Daoy (cell line): ENCODE measurements around the gene HYLS1. TPM values are rescaled to one million over a fixed set of nuclear protein-coding genes. Genes with fewer than 3 reads are reported as not detected.

Experiments
- DNase-seq: peaks from one replicate; pipeline ENCODE4 v3.0.0-alpha.2; 2015; ENCODE audit warnings: low read depth
- total RNA-seq: library from RNA; depleted of rRNA; stranded (reverse); fragments of >200 nt; shearing (Covaris generic); gene quantifications from 2 replicates; pipeline ENCODE4 v1.2.3, GENCODE V29; 2014; rRNA removed

HYLS1 gene
- total RNA-seq, 1 experiment from 2014 or later, result 5.1 TPM

GRCh38 chr11:125948278-125949051 is 61.0 kb downstream of the HYLS1 start:
- no peak for DNase-seq

DNA sequence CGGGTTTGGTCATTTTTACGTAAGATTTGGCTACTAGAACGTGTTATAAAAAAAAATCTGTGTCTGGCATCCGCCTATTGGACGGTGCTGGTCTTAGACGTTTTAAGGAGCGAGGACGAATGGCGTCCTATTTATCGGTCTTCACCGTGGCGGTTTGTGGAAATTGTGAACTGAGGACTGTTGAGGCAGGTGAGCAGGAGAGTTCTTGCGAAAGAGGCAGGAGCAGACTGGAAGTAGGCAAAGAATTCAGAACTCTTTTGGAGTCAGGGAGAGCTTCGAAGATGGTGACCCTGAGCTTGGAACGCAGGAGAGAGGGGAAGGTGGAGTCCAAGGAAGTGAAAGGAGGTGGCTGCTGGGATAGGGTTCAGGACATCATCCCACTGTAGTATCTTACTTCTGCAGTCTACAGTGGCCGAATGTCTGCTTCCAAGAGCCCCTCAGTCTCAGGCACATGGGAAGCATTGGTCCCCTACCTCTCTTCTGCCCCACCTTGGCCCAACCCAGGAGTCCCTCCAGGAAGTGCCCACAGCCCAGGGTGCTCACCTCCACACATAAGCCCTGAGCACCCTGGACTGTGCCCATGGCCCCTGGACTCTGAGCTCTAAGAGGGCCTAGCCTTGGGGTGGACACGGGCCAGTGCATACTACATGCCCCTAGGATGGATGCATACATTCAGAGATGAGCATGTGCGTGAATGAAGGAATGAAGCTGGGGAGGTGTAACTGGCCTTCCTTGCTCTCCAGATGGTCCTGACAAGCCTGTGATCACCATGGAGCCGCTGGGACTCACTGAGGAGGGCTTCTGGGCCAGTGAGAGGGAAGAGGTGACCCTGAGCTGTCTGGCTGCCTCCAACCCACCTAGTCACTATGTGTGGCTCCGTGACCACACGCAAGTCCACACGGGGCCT is 62.1 kb downstream of the HYLS1 start:
- no peak for DNase-seq

DNA sequence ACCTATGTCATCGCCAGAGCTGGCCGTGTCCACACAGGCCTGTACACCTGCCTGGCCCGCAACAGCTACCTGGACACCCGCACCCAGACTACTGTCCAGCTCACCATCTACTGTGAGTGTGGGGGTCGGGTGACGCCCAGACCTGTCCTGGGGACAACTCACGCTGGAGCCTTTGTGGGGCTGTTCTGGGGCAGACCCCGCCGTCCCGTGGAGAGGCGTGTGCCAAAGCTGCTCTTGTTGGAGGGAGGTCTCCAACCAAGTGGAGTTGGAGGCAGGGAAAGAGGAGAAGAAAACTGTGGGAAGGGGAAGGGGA is 62.7 kb downstream of the HYLS1 start:
- no peak for DNase-seq

Other genes starting within 250 kb of the HYLS1 start
- 1.4 TPM in 1 of 2 replicates, not detected in the other for gene ACRV1, start 206.8 kb upstream of the HYLS1 start, total RNA-seq
- not detected in 2 replicates for gene PATE1, start 141.4 kb upstream of the HYLS1 start, total RNA-seq
- gene PATE2, start 108.8 kb upstream of the HYLS1 start, total RNA-seq, result 0.29 TPM in 1 of 2 replicates, not detected in the other
- not detected in 2 replicates for gene PATE3, start 99.5 kb upstream of the HYLS1 start, total RNA-seq
- not detected in 2 replicates for gene PATE4, start 54.4 kb upstream of the HYLS1 start, total RNA-seq
- 20.2 and 24.0 TPM in 2 replicates for gene PUS3, start 15.5 kb downstream of the HYLS1 start, total RNA-seq
- gene DDX25, start 16.8 kb downstream of the HYLS1 start, total RNA-seq, result 0.74 and 2.3 TPM in 2 replicates
- gene VSIG10L2, start 58.4 kb downstream of the HYLS1 start, total RNA-seq, result not detected in 2 replicates
- 2.1 and 2.8 TPM in 2 replicates for gene CDON, start 175.2 kb downstream of the HYLS1 start, total RNA-seq